Stimulated activated CD8-positive, alpha-beta memory T cell treated with anti-CD3 and anti-CD28 coated beads, Interleukin-7, amount 100 ng/mL, for 4 hours (primary cell): Measurements from ENCODE around the gene USP3.

Experiments
- DNase-seq, 2 donors: peaks; one replicate each; pipeline ENCODE4 v3.0.0-alpha.2; 2020; ENCODE audit warnings: low read depth in 2 of 2

USP3 gene

GRCh38 chr15:63504247-63504978 is at the start of gene USP3:
Gene USP3, plus strand, starts transcription at chr15:63504593. Its CDS starts 147 bp downstream, at chr15:63504740.
- DNase-seq, result peak; percentile 89 to 90

GRCh38 chr15:63456258-63456657 is 48.1 kb upstream of the USP3 start:
- no peak for DNase-seq

GRCh38 chr15:63457379-63457778 is 47.0 kb upstream of the USP3 start:
- no peak for DNase-seq

GRCh38 chr15:63458026-63458425 is 46.4 kb upstream of the USP3 start:
- no peak for DNase-seq

GRCh38 chr15:63458794-63459395 is 45.5 kb upstream of the USP3 start:
- no peak for DNase-seq

- no peak for DNase-seq
Observed at GRCh38 chr15:63460210-63461155, 43.9 kb upstream of the USP3 start.

GRCh38 chr15:63461230-63461985 is 43.0 kb upstream of the USP3 start:
- DNase-seq, result no peak

GRCh38 chr15:63462088-63462487 is 42.3 kb upstream of the USP3 start:
- DNase-seq, result no peak

- DNase-seq, result no peak
Observed at GRCh38 chr15:63463036-63463435, 41.4 kb upstream of the USP3 start.

- no peak for DNase-seq
Observed at GRCh38 chr15:63463793-63464192, 40.6 kb upstream of the USP3 start.

- DNase-seq, result no peak
Observed at GRCh38 chr15:63465104-63465503, 39.3 kb upstream of the USP3 start.

- peak in 1 of 2 donors; percentile 29 for DNase-seq
Observed at GRCh38 chr15:63466378-63467192, 37.8 kb upstream of the USP3 start.

GRCh38 chr15:63469190-63469589 is 35.2 kb upstream of the USP3 start:
- DNase-seq, result no peak

GRCh38 chr15:63469984-63470383 is 34.4 kb upstream of the USP3 start:
- no peak for DNase-seq

- no peak for DNase-seq
Observed at GRCh38 chr15:63473007-63473748, 31.2 kb upstream of the USP3 start.

- no peak for DNase-seq
Observed at GRCh38 chr15:63473749-63473998, 30.7 kb upstream of the USP3 start.

GRCh38 chr15:63473999-63474809 is 30.2 kb upstream of the USP3 start:
- peak in 1 of 2 donors; percentile 26 for DNase-seq

GRCh38 chr15:63474810-63475316 is 29.5 kb upstream of the USP3 start:
- DNase-seq, result no peak

GRCh38 chr15:63475707-63476106 is 28.7 kb upstream of the USP3 start:
- DNase-seq, result no peak
